NCI-H187 (cell line): ENCODE results near the gene RAB3GAP2.
"Not testable (repeated sequence)": the region's sequence is repeated elsewhere in the genome, so short reads cannot be mapped to it uniquely, and the experiment has no call there.

Experiments
- DNase-seq, 2 experiments: peaks; one replicate each; lab custom pipeline; 2025; lab: John Stamatoyannopoulos, UW

RAB3GAP2 gene

GRCh38 chr1:220139966-220140365 lies 132.3 kb downstream of the RAB3GAP2 start:
- DNase-seq, result no peak

- DNase-seq, result no peak
Observed at GRCh38 chr1:220137019-220137786, 135.1 kb downstream of the RAB3GAP2 start.

- no peak for DNase-seq
Observed at GRCh38 chr1:220135755-220136154, 136.5 kb downstream of the RAB3GAP2 start.

- DNase-seq, result no peak
Observed at GRCh38 chr1:220129479-220130210, 142.6 kb downstream of the RAB3GAP2 start.

- no peak for DNase-seq
Observed at GRCh38 chr1:220127076-220127475, 145.2 kb downstream of the RAB3GAP2 start.

- no peak for DNase-seq
Observed at GRCh38 chr1:220124542-220124941, 147.7 kb downstream of the RAB3GAP2 start.

- no peak for DNase-seq
Observed at GRCh38 chr1:220123889-220124288, 148.4 kb downstream of the RAB3GAP2 start.

GRCh38 chr1:220123066-220123465 lies 149.2 kb downstream of the RAB3GAP2 start:
- no peak for DNase-seq

- DNase-seq, result no peak
Observed at GRCh38 chr1:220121791-220122530, 150.3 kb downstream of the RAB3GAP2 start.

GRCh38 chr1:220119043-220119512 lies 153.2 kb downstream of the RAB3GAP2 start:
- DNase-seq, result no peak

GRCh38 chr1:220113136-220113695 lies 159.0 kb downstream of the RAB3GAP2 start:
- no peak for DNase-seq

- DNase-seq, result not testable (repeated sequence)
Observed at GRCh38 chr1:220112600-220112999, 159.7 kb downstream of the RAB3GAP2 start.

- DNase-seq, result not testable (repeated sequence)
Observed at GRCh38 chr1:220110473-220110872, 161.8 kb downstream of the RAB3GAP2 start.

- DNase-seq, result no peak
Observed at GRCh38 chr1:220099826-220100225, 172.4 kb downstream of the RAB3GAP2 start.
